ENCODE measurements around the gene RALB.

Gene RALB

DNA sequence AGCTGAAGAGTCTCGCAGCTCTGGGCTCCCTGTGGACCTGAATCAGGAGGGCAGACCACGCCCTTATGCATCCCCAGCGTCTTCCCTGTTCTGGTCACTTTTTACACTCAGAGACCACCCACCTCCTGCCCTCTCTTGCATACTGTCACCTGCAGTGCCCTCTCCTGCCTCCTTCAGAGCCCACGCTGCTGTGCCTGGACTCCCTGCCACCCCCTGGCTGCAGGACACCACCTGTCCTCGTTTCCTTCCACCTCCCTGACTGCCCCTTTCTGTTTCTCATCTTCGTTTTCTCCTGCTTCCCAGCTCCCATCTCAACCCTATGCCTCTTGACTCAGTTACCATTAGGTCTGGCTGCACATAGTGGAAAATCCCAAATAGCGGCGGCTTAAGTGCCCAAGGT lies 84.1 kb downstream of the RALB start:
- FAIRE-seq = peak; percentile 27

GRCh38 chr2:120338015-120338414 lies 85.4 kb downstream of the RALB start:
- DNase-seq (ENCODE audit: low spot score) (no peak), FAIRE-seq (no peak)

More for the DNA sequence above, 84.1 kb downstream of the RALB start:
- no peak for DNase-seq (ENCODE audit: low spot score)

DNA sequence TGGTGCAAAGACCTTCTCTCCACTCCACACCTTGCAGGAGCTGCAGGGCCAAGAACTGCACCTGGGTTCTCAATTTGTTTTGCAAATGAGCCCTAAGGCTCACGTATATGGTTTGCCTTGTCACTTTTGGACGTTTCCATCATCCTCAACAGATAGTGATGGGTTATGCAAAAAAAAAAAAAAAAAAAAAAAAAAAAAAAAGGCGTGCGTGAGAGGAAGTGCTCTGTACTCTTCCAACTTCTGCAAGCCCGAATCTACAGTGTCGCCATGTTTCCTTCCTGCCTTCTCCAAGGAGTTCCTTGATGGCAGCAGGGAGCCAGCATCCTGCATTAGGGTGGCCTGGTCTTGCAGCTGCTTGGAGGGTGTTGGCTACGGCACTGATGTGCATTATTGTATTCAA lies 89.3 kb downstream of the RALB start:
- DNase-seq (ENCODE audit: low spot score) = no peak
- peak; percentile 44 for FAIRE-seq

DNA sequence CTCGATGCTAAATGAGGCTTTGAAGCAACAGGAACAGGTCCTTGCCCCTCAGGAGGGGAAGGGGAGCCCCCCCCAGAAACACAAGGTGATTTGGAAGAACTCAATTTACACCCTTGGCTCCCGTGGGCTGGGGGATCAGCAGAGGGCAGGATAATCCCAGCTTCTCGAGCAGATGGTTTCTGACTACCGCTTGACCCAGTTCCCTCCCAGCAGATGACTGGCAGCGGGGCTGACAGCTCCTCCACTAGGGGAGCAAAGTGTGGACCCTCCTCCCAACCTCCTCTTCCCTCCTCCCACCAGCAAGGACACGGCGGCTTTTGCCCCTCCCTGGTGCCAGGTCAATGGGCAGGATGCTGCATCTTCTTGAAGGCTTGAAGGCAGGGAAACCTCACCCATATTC lies 89.8 kb downstream of the RALB start:
- DNase-seq (ENCODE audit: low spot score) = no peak
- FAIRE-seq = no peak

- no peak for DNase-seq (ENCODE audit: low spot score)
- no peak for FAIRE-seq
Observed at GRCh38 chr2:120343100-120343432, 90.4 kb downstream of the RALB start.

- FAIRE-seq = no peak
- DNase-seq (ENCODE audit: low spot score) = peak; percentile 54
Observed at GRCh38 chr2:120343433-120344105, 90.9 kb downstream of the RALB start.
